ENCODE data around the gene SOHLH1.

The SOHLH1 gene, protein sequence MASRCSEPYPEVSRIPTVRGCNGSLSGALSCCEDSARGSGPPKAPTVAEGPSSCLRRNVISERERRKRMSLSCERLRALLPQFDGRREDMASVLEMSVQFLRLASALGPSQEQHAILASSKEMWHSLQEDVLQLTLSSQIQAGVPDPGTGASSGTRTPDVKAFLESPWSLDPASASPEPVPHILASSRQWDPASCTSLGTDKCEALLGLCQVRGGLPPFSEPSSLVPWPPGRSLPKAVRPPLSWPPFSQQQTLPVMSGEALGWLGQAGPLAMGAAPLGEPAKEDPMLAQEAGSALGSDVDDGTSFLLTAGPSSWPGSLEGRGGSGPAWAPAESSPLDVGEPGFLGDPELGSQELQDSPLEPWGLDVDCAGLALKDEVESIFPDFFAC

DNA sequence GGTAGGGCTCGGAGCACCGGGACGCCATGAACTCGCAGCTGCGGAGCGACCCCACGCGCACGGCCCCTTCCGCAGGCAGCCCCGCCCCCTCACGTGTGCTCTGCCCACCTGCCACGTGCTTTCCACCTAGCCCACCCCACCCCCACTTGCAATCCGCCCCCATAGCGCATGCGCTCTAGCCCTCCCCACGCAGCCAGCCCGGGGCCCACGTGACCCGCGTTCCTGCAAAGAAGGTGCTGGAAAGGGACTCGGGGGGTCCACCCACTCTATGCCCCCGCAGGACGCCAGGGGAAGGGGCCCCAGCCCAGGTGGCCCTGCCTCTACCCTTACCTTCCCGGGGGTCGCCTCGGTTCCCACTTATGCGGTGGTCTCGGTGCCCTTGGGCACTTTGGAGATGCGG, at the start of gene SOHLH1:
Gene SOHLH1, minus strand, starts transcription at position 42 of the 400 bp plus-strand sequence. Its CDS starts 14 bp downstream, at position 28.
- DNase-seq (ENCODE audit: low read depth, low spot score) = no peak
- H3K9ac ChIP-seq (ENCODE audit: insufficient read length, low read depth) = no peak within 1 kb of the TSS
- no peaks in the 10 kb centered on the region for H3K36me3 ChIP-seq (ENCODE audit: insufficient read depth, insufficient read length, low read length)
- peaks cover 5% of the 10 kb centered on the region for H3K4me1 ChIP-seq (ENCODE audit: insufficient read depth, insufficient read length)
- H3K4me3 ChIP-seq (ENCODE audit: insufficient read length, low read depth) = no peak within 1 kb of the TSS
- no peaks in the 10 kb centered on the region for H3K9me3 ChIP-seq (ENCODE audit: insufficient read depth, low read length)
- peaks cover 25% of the 10 kb centered on the region for H3K27me3 ChIP-seq (ENCODE audit: insufficient read depth, insufficient read length)
- TF ChIP-seq ZNF274 (IDR thresholded peaks at IDR 0.05; ENCODE audit: low read depth, low read length) (no peak), SUZ12 (IDR thresholded peaks at IDR 0.05; ENCODE audit: extremely low read depth, insufficient read depth, insufficient read length) (no peak), YY1 (IDR thresholded peaks at IDR 0.05; ENCODE audit: insufficient read depth, insufficient read length) (no peak)

- no peaks in the 10 kb centered on the region for H3K9me3 ChIP-seq (ENCODE audit: insufficient read depth, low read length)
- no peak for TF ChIP-seq SUZ12 (IDR thresholded peaks at IDR 0.05; ENCODE audit: extremely low read depth, insufficient read depth, insufficient read length)
- no peak for TF ChIP-seq YY1 (IDR thresholded peaks at IDR 0.05; ENCODE audit: insufficient read depth, insufficient read length)
- peak overlapping the region; percentile 42 for H3K9ac ChIP-seq (ENCODE audit: insufficient read length, low read depth)
- H3K27me3 ChIP-seq (ENCODE audit: insufficient read depth, insufficient read length) = no peaks in the 10 kb centered on the region
- peaks cover 12% of the 10 kb centered on the region for H3K4me1 ChIP-seq (ENCODE audit: insufficient read depth, insufficient read length)
- H3K36me3 ChIP-seq (ENCODE audit: insufficient read depth, insufficient read length, low read length) = no peaks in the 10 kb centered on the region
- no peak for DNase-seq (ENCODE audit: low read depth, low spot score)
- no peak overlapping the region for H3K4me3 ChIP-seq (ENCODE audit: insufficient read length, low read depth)
Measured at GRCh38 chr9:135748676-135749075, 49.4 kb upstream of the SOHLH1 start.

GRCh38 chr9:135747311-135747710, 48.0 kb upstream of the SOHLH1 start:
- H3K4me1 ChIP-seq (ENCODE audit: insufficient read depth, insufficient read length) = peaks cover 12% of the 10 kb centered on the region
- TF ChIP-seq SUZ12 (IDR thresholded peaks at IDR 0.05; ENCODE audit: extremely low read depth, insufficient read depth, insufficient read length) (no peak), YY1 (IDR thresholded peaks at IDR 0.05; ENCODE audit: insufficient read depth, insufficient read length) (no peak), ZNF274 (IDR thresholded peaks at IDR 0.05; ENCODE audit: low read depth, low read length) (no peak)
- no peak overlapping the region for H3K9ac ChIP-seq (ENCODE audit: insufficient read length, low read depth)
- no peak for DNase-seq (ENCODE audit: low read depth, low spot score)
- no peaks in the 10 kb centered on the region for H3K36me3 ChIP-seq (ENCODE audit: insufficient read depth, insufficient read length, low read length)
- H3K27me3 ChIP-seq (ENCODE audit: insufficient read depth, insufficient read length) = no peaks in the 10 kb centered on the region
- H3K4me3 ChIP-seq (ENCODE audit: insufficient read length, low read depth) = no peak overlapping the region
- H3K9me3 ChIP-seq (ENCODE audit: insufficient read depth, low read length) = no peaks in the 10 kb centered on the region

DNA sequence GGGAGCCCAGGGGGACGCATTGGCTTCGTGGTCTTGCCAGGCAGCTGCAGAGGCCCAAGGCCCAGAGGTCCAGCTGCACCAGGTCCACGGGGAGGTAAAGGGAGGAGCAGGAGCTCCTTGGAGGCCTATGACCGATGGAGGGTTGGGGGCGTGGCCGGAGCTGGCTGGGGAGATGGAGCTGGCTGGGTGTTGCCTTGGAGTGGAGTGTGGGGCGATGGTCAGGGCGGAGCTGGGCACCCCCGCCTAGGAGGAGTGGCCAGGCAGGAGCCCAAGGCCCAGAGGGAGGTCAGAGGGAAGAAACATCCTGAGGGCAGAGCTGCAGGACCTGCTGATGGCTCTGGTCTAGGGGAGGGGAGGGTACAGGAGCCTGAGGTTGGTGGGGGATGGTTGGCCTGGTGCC, 47.3 kb upstream of the SOHLH1 start:
- peaks cover 16% of the 10 kb centered on the region for H3K4me1 ChIP-seq (ENCODE audit: insufficient read depth, insufficient read length)
- H3K4me3 ChIP-seq (ENCODE audit: insufficient read length, low read depth) = no peak overlapping the region
- no peaks in the 10 kb centered on the region for H3K36me3 ChIP-seq (ENCODE audit: insufficient read depth, insufficient read length, low read length)
- TF ChIP-seq YY1 (IDR thresholded peaks at IDR 0.05; ENCODE audit: insufficient read depth, insufficient read length) (no peak), ZNF274 (IDR thresholded peaks at IDR 0.05; ENCODE audit: low read depth, low read length) (no peak)
- no peak overlapping the region for H3K9ac ChIP-seq (ENCODE audit: insufficient read length, low read depth)
- H3K27me3 ChIP-seq (ENCODE audit: insufficient read depth, insufficient read length) = no peaks in the 10 kb centered on the region
- no peak for DNase-seq (ENCODE audit: low read depth, low spot score)
- H3K9me3 ChIP-seq (ENCODE audit: insufficient read depth, low read length) = no peaks in the 10 kb centered on the region

DNA sequence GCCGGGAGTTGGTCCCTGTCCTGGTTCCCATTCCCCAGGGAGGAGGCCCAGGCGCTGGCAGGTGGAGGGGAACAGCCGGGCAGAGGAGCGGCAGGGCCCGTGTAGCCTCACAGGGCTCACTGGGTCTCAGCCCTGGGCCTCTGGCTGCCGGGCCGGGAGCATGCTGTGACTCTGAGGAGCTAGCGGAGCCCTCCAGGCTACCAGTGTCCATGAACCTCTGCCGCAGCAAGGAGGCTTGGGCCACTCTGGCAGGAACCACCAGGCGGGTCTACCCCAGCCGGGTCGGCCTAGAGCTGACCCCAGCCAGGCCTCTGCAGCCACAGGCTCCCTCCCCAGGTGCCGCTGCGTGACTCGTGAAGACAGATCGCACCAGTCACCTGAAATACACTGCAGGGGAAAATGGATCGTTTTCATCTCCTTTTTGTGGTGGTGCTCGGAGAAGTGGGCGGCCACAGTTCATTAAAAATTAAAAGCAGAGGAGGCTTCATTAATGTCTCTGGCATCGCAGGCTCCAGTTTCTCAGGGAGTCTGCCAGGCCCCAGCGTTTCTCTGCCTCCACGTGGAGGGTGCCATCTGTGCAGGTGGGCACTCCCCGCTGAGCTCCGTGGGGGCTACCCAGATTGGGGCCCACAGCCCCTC, 46.5 kb upstream of the SOHLH1 start:
- Histone ChIP-seq H3K4me1 (ENCODE audit: insufficient read depth, insufficient read length) (peaks cover 16% of the 10 kb centered on the region), H3K9ac (ENCODE audit: insufficient read length, low read depth) (no peak overlapping the region), H3K27me3 (ENCODE audit: insufficient read depth, insufficient read length) (no peaks in the 10 kb centered on the region), H3K36me3 (ENCODE audit: insufficient read depth, insufficient read length, low read length) (no peaks in the 10 kb centered on the region), H3K9me3 (ENCODE audit: insufficient read depth, low read length) (no peaks in the 10 kb centered on the region), H3K4me3 (ENCODE audit: insufficient read length, low read depth) (no peak overlapping the region)
- TF ChIP-seq YY1 (IDR thresholded peaks at IDR 0.05; ENCODE audit: insufficient read depth, insufficient read length) (no peak), SUZ12 (IDR thresholded peaks at IDR 0.05; ENCODE audit: extremely low read depth, insufficient read depth, insufficient read length) (no peak), ZNF274 (IDR thresholded peaks at IDR 0.05; ENCODE audit: low read depth, low read length) (no peak)
- DNase-seq (ENCODE audit: low read depth, low spot score) = no peak

DNA sequence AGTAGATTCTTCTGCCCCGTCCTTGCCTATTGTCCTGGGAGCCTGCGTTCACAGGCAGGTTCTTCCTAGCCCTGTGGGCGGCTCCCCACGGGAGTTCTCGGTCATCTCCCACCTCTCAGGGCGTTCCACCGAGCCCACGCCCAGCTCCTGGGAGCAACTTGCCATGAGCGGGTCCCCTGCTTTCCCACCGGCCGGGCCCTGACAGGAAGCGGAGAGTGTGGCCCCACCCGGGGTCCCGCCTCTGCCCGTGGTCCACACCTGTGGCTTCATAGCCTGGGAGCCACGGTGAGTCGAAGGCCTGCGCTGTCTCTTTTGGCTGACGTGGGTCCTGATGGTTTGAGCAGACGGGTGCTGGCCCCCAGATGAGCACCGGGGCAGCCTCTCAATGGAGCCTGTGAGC, 45.9 kb upstream of the SOHLH1 start:
- TF ChIP-seq SUZ12 (IDR thresholded peaks at IDR 0.05; ENCODE audit: extremely low read depth, insufficient read depth, insufficient read length) = no peak
- TF ChIP-seq ZNF274 (IDR thresholded peaks at IDR 0.05; ENCODE audit: low read depth, low read length) = no peak
- TF ChIP-seq YY1 (IDR thresholded peaks at IDR 0.05; ENCODE audit: insufficient read depth, insufficient read length) = no peak
- peaks cover 18% of the 10 kb centered on the region for H3K4me1 ChIP-seq (ENCODE audit: insufficient read depth, insufficient read length)
- no peaks in the 10 kb centered on the region for H3K36me3 ChIP-seq (ENCODE audit: insufficient read depth, insufficient read length, low read length)
- H3K4me3 ChIP-seq (ENCODE audit: insufficient read length, low read depth) = no peak overlapping the region
- DNase-seq (ENCODE audit: low read depth, low spot score) = no peak
- H3K9ac ChIP-seq (ENCODE audit: insufficient read length, low read depth) = no peak overlapping the region
- no peaks in the 10 kb centered on the region for H3K9me3 ChIP-seq (ENCODE audit: insufficient read depth, low read length)
- no peaks in the 10 kb centered on the region for H3K27me3 ChIP-seq (ENCODE audit: insufficient read depth, insufficient read length)

DNA sequence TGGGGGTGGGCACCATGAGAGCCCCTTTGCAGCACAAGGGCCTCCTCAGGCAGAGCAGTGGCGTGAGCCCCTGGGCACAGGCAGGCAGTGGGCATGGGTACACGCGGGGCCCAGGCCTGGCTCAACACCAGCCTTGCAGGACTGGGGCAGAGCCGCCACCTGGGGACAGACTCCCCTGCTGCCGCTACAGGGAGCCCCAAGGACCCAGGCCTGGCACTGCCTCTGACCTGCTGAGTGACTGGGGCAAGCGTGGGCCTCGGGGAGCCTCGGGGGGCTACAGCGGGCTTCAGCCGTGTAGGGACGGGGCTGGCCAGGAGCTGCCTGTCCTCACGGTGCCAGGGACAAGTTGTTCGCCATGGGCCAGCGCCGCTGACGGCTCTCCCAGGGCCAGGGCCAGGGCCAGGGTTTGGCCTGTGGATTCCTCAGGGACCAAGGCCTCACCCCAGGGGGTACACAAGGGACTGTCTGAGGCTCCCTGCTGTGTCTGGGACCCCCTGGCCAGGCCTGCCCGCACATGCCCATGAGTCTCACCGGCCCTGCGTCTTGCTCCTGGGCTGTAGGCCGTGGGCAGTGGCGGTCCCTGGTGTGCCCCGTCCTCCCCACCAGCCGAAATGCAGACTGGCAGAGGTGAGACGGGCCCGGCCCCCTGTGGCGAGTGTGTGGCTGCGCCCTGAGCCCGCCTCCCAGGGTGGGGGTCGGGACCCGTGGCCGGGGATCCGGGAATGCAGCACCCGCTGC, 45.2 kb upstream of the SOHLH1 start:
- Histone ChIP-seq H3K27me3 (ENCODE audit: insufficient read depth, insufficient read length) (no peaks in the 10 kb centered on the region), H3K9ac (ENCODE audit: insufficient read length, low read depth) (no peak overlapping the region), H3K36me3 (ENCODE audit: insufficient read depth, insufficient read length, low read length) (no peaks in the 10 kb centered on the region), H3K4me1 (ENCODE audit: insufficient read depth, insufficient read length) (peaks cover 21% of the 10 kb centered on the region), H3K9me3 (ENCODE audit: insufficient read depth, low read length) (no peaks in the 10 kb centered on the region), H3K4me3 (ENCODE audit: insufficient read length, low read depth) (no peak overlapping the region)
- no peak for DNase-seq (ENCODE audit: low read depth, low spot score)
- TF ChIP-seq ZNF274 (IDR thresholded peaks at IDR 0.05; ENCODE audit: low read depth, low read length) (no peak), SUZ12 (IDR thresholded peaks at IDR 0.05; ENCODE audit: extremely low read depth, insufficient read depth, insufficient read length) (no peak), YY1 (IDR thresholded peaks at IDR 0.05; ENCODE audit: insufficient read depth, insufficient read length) (no peak)

Data from NT2/D1 (cell line).